ENCODE data around the gene FHAD1.

Gene FHAD1

GRCh38 chr1:15331180-15331579 is 84.2 kb downstream of the FHAD1 start:
- H3K79me2 ChIP-seq (ENCODE audit: low read length): no peaks in the 10 kb centered on the region
- H3K9ac ChIP-seq (ENCODE audit: low read length): no peak overlapping the region
- no peak overlapping the region for H3K4me2 ChIP-seq (ENCODE audit: low read depth, low read length)
- no peaks in the 10 kb centered on the region for H3K9me2 ChIP-seq (replicated peaks; ENCODE audit: insufficient read depth, low read length)
- no peaks in the 10 kb centered on the region for H3F3A ChIP-seq (ENCODE audit: insufficient read depth, low read length)
- no peak overlapping the region for H3K27ac ChIP-seq (ENCODE audit: low read length)
- DNase-seq: no peak
- H3K4me1 ChIP-seq (ENCODE audit: low read length): no peaks in the 10 kb centered on the region
- H3K9me3 ChIP-seq (replicated peaks; ENCODE audit: insufficient read depth, low read length): no peaks in the 10 kb centered on the region
- no peak for TF ChIP-seq CTCF (IDR thresholded peaks at IDR 0.05; ENCODE audit: low read length)
- no peak for TF ChIP-seq EZH2 (optimal IDR thresholded peaks at IDR 0.05; ENCODE audit: low read depth, low read length)
- TF ChIP-seq EZH2phosphoT487 (IDR thresholded peaks at IDR 0.05; ENCODE audit: low read length): no peak
- no peaks in the 10 kb centered on the region for H4K20me1 ChIP-seq (ENCODE audit: insufficient read depth, low read length)
- H3K36me3 ChIP-seq (replicated peaks; ENCODE audit: insufficient read depth, low read length): no peaks in the 10 kb centered on the region
- H2AFZ ChIP-seq (ENCODE audit: low read length): no peak overlapping the region
- H3K4me3 ChIP-seq (ENCODE audit: low read length): no peak overlapping the region
- H3K27me3 ChIP-seq (replicated peaks; ENCODE audit: insufficient read depth, low read length): peaks cover 12% of the 10 kb centered on the region

- Histone ChIP-seq H3K4me1 (ENCODE audit: low read length) (no peaks in the 10 kb centered on the region), H3K27me3 (replicated peaks; ENCODE audit: insufficient read depth, low read length) (peaks cover 6% of the 10 kb centered on the region; the same call in 1 of the 2 replicates), H3K9me3 (replicated peaks; ENCODE audit: insufficient read depth, low read length) (no peaks in the 10 kb centered on the region), H3K27ac (ENCODE audit: low read length) (no peak overlapping the region), H3K4me3 (ENCODE audit: low read length) (no peak overlapping the region), H4K20me1 (ENCODE audit: insufficient read depth, low read length) (no peaks in the 10 kb centered on the region), H3K9me2 (replicated peaks; ENCODE audit: insufficient read depth, low read length) (no peaks in the 10 kb centered on the region), H3K9ac (ENCODE audit: low read length) (no peak overlapping the region), H3F3A (ENCODE audit: insufficient read depth, low read length) (no peaks in the 10 kb centered on the region), H3K79me2 (ENCODE audit: low read length) (no peaks in the 10 kb centered on the region), H3K36me3 (replicated peaks; ENCODE audit: insufficient read depth, low read length) (no peaks in the 10 kb centered on the region), H2AFZ (ENCODE audit: low read length) (no peak overlapping the region), H3K4me2 (ENCODE audit: low read depth, low read length) (no peak overlapping the region)
- DNase-seq: no peak
- no peak for TF ChIP-seq EZH2 (optimal IDR thresholded peaks at IDR 0.05; ENCODE audit: low read depth, low read length)
- no peak for TF ChIP-seq CTCF (IDR thresholded peaks at IDR 0.05; ENCODE audit: low read length)
- no peak for TF ChIP-seq EZH2phosphoT487 (IDR thresholded peaks at IDR 0.05; ENCODE audit: low read length)
These were observed 84.7 kb downstream of the FHAD1 start for GRCh38 chr1:15331734-15332133.

- TF ChIP-seq CTCF (IDR thresholded peaks at IDR 0.05; ENCODE audit: low read length) (no peak), EZH2phosphoT487 (IDR thresholded peaks at IDR 0.05; ENCODE audit: low read length) (no peak), EZH2 (optimal IDR thresholded peaks at IDR 0.05; ENCODE audit: low read depth, low read length) (no peak)
- Histone ChIP-seq H4K20me1 (ENCODE audit: insufficient read depth, low read length) (no peaks in the 10 kb centered on the region), H3K4me2 (ENCODE audit: low read depth, low read length) (no peak overlapping the region), H3K9me3 (replicated peaks; ENCODE audit: insufficient read depth, low read length) (no peaks in the 10 kb centered on the region), H3K4me3 (ENCODE audit: low read length) (no peak overlapping the region), H3K9ac (ENCODE audit: low read length) (no peak overlapping the region), H3F3A (ENCODE audit: insufficient read depth, low read length) (no peaks in the 10 kb centered on the region), H2AFZ (ENCODE audit: low read length) (no peak overlapping the region), H3K9me2 (replicated peaks; ENCODE audit: insufficient read depth, low read length) (no peaks in the 10 kb centered on the region), H3K27ac (ENCODE audit: low read length) (no peak overlapping the region), H3K4me1 (ENCODE audit: low read length) (no peaks in the 10 kb centered on the region), H3K79me2 (ENCODE audit: low read length) (no peaks in the 10 kb centered on the region), H3K36me3 (replicated peaks; ENCODE audit: insufficient read depth, low read length) (no peaks in the 10 kb centered on the region), H3K27me3 (replicated peaks; ENCODE audit: insufficient read depth, low read length) (0 out of 2 replicates have a peak, but pooled peaks cover 4% of the 10 kb centered on the region)
- DNase-seq: no peak
These were observed 85.5 kb downstream of the FHAD1 start for GRCh38 chr1:15332525-15332924.

Data from MM.1S (cell line).